Epidermal melanocyte (primary cell): ENCODE data around the gene SLC25A27.

Experiments
- DNase-seq: peaks from one replicate; pipeline ENCODE4 v3.0.0; 2011; ENCODE audit warnings: low spot score; ENCODE audit not compliant: insufficient read length

Gene SLC25A27

DNA sequence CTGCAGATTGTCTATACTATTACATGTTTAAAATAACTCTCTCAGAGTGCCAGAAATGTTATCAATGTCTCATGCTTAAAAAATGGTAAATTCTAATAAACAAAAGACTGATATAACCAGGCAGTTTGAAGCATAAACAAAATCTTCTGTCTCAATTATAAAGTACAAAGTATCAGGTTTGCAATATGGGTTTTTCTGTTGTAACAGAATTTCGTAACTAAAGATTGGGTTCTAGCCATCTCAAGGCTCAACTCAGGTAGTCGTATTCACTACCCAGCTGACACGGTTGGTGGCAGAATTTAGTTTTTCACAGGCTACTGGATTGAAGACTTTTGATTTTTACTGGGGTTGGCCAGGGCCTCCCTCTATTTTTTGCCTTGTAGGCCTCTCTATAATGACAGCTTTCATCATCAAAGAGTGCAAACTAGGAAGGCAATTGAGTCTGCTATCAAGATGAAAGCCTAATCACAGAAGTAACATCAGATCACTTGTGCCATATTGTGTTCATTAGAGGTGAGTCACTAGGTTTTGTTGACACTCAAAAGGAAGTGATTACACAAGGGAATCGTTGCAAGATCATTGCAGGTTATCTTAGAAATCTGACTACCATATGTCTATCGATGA lies 3.8 kb upstream of the SLC25A27 start:
- no peak for DNase-seq

DNA sequence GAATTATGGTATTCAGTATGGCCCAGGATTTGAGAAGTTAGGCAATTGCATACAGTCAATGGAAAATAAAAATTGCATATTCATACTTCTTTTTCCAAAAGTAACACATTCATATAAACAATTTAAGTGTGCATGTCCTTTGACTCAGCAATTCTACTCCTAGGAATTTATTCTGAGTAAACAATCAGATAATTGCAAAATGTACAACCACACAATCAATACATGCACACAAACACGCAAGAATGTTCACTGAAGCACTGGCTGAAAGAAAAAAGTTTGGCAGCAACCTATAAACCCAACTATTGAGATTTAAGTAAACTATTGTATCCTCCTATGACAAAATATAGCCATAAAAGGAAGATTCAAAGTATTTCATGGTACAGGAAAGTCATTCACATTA lies 1.8 kb upstream of the SLC25A27 start:
- no peak for DNase-seq

DNA sequence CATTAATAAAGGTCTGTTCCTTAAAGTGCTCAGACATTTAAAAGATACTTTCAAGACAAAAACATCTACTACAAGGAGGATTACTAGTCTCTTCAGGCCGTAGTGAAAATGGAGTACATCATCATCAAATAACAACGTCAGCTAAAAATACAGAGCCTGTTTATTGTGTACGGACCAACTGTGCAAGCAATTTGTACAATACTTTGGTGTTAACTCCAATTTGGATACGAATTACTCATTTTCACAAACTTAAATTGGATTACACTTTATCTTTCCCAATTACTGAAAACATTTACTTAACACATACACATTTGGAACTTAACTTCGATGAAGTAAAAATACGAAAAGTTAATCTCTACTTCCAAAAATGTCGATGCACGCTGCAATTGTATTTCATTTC lies 959 bp upstream of the SLC25A27 start:
- DNase-seq: no peak

DNA sequence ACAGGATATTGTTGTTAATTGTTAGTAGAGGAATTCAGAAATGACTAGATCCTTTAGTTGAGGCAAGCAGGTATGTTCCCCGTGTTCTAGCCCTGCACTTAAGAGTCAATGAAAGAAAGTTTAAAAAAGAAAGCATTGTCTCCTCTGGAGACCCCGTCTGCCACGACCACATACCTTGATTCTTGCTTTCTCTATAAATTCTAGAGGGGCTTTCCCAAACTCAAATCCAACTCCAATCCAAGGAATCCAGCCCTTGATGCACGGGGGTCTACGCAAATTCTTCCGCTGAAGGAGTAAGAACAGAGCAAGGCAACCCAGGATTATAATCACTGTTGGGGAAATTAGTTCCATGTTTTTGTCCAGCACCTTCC lies 558 bp upstream of the SLC25A27 start:
- DNase-seq: no peak

DNA sequence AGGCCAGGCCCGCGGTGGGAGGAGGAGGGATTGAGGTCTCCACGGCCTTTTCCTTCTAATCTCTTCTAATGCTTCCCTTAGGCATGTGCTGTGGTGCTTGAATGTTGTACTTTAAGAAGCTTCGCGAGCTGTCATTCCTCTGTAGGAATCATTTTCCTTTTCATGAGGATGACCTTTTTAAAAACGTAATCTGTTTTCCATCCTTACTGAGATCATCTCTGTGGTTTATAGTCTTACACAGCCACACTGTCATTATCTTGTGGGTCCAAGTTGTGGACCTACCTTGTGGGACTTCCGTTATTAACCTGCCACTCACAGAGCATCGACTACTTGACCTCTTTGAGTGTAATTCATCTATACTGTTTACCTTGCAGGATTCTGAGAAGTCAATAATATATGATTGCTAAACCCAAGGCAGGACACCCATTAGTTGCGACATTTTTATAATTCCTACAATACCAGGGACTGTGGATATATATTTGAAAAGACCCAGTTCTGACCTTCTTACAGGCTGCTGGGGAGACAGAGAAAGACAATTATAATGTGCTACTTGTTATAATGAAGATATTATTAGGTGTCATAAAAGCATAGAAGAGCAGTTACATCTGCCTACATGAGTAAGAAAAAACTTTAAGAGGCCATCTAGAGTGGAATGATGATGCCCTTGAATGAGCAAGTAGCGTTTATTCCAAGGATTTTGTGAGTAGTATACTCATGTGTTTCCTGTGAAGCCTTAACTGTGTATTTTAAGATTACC lies 842 bp downstream of the SLC25A27 start:
- no peak for DNase-seq

DNA sequence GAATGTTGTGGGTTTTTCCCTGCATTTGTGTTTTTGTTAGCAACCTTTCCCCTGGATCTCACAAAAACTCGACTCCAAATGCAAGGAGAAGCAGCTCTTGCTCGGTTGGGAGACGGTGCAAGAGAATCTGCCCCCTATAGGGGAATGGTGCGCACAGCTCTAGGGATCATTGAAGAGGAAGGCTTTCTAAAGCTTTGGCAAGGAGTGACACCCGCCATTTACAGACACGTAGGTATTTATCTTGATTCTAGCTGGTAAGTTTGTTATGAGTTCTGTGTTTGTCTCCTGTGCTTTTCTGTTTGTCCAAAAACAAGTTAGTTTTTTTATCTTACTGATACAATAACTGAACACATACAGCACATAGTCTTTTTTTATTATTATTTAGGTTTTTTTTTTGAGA lies 3.0 kb downstream of the SLC25A27 start:
- DNase-seq: no peak

DNA sequence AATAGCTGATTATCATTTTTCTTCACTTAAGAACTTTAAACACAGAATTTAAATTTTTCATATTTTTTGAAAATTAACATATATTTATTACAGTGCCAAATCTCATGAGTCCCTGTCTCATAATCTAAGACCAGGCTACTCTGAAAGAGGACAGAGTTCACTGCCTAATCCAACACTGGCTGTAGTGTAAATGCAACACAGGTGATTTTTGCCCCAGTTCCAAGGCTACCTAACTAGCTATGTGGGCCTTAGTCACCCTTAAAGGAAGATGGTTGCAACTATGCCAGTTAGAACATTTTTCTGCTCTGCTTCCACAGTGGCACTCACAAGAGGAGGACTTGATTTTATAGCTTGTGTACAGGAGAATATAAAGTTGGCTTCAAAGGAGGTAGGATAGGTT lies 4.9 kb downstream of the SLC25A27 start:
- no peak for DNase-seq

DNA sequence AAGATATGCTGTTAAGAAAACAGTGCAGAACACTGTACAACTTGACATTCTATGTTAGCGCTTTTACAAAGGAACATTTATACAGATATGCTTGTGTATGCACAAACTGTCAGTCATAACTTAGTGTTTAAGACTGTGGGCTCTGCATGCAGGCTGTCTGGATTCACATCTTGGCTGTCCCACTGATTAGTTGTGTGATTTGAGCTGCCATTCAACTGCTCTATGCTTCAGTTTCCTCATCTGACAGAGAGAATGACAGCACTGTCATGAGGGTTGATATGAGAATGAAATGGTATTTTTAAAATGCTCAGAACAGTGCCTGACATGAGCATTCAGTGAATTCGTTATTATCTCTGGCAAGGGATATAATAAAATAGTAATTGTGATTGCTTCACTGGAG lies 8.7 kb downstream of the SLC25A27 start:
- no peak for DNase-seq

DNA sequence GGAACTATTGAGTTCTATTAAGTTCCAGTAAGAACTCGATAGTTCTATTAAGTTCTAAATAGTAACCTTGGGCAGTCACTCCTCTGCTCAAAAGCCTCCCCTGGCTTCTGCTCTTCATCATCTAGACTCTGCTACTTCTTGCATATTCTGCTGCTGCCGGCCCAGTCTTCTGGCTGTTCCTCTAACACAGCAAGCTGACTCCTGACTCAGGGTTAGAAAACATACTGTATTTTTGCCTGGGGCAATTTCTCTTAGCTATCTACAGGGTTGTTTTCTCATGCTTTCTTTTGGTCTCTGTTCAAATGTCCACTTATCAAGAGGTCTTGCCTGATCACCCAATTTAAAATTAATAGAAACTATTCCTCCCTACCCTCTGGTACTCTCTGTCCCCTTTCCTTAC lies 14.6 kb downstream of the SLC25A27 start:
- DNase-seq: no peak

DNA sequence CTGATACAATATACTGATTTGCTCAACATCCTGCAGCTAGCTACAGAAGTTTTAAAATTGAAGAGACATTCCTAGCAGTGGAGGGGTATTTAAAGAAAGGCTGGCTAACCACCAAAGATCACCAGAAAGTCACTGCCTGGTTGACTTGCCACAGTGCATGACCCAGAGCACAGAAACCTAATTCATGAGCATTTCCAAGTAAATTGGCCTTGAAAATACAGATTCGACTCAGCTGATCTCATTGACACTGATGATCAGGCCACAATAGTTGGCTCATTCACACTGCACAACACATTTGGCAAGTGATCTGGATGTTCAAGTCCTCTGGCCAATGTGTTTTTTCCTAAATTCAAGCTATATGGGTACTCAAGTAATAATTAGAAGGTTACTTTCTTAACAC lies 21.6 kb downstream of the SLC25A27 start:
- peak; percentile 36 for DNase-seq

DNA sequence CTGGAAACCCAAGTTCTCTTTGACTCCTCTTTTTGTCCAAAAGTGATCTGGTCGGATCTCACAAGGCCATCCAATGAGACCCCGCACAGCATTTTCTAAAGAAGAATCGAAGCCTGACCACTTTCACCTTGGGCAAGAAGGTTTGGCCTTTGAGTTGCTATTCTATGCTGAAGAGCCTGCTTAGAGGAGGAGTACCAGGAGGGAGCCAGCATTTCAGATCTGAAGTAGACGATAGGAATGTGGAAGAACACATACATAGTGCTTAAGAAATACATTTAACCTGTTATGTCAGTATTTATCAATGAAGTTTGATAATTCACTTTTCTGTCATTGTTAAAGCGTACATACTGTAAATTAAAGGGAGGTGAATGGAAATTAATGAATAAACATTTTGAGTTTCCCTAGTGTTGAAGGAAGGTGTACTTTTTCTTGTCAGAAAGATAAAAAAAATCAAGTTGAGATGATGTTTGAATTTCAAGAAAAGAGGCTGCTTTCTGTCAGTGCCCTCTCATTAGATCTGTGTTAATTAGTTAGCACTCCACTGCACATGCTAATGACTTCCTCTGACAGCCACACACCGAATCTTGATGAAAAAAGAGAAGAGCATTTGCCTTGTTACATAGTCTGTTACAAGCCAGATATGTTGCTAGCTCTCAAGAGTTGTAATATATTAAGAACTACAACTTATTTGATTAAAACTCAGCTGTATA lies 24.0 kb downstream of the SLC25A27 start:
- DNase-seq: no peak

DNA sequence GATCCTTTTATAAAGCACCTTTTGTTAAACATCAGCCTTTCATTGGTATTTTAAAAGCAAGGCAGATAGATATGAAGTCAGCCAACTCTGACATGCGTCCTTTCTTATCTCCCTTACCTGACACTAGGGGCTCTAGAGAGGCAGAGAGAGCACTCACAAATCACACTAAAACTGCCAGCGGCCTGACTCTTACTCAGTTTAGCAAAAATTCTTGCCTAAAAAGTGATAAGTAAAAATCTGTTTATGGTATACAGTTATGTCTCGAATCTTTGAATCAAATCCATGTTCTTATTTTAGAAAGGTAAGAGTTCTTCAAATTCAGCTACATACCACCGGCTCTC lies 24.5 kb downstream of the SLC25A27 start:
- DNase-seq: no peak

DNA sequence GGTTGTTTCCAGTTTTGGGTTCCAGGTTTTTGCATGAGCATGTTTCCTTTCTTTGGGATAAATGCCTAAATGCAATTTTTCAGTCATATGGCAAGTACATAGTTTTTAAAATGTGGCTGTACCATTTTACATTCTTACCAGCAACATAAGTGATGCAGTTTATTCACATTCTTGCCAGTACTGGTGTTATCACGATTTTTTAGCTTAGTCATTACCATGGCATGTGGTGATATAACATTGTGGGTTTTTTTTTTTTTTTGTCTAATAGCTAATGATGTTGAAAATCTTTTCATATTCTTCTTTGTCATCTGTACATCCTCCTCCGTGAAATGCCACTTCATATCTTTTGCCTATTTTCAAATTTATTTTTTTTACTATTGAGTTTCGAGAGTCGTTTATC lies 32.0 kb downstream of the SLC25A27 start:
- DNase-seq: no peak

DNA sequence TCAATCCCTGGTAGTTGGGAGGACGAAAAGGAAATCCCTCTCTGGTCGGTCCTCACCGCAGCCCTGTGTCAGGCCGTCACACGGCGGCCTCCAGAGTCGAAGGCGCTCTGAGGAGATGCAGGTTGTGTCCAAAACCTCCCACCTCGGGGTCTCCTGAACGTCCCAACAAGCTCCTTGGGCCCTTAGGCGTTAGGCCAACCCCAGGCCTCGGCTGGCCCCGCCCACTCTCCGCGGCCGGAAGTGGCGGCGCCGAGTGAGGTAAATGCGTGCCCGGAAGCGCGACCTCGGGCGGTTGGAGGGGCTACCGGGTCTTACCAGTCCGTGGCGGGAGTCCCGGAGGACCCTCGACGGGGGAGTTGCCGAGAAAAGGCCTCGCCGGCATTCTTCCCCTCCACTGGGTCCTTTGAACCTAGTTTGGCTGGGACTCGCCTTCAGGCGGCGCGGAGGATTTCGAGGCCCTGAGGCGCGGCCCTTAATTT lies 34.9 kb downstream of the SLC25A27 start, which contains the start of gene TDRD6:
TSS of gene TDRD6 (plus strand) at position 267 of the 479 bp plus-strand sequence. CDS start 244 bp downstream, outside the sequence.
- no peak for DNase-seq

DNA sequence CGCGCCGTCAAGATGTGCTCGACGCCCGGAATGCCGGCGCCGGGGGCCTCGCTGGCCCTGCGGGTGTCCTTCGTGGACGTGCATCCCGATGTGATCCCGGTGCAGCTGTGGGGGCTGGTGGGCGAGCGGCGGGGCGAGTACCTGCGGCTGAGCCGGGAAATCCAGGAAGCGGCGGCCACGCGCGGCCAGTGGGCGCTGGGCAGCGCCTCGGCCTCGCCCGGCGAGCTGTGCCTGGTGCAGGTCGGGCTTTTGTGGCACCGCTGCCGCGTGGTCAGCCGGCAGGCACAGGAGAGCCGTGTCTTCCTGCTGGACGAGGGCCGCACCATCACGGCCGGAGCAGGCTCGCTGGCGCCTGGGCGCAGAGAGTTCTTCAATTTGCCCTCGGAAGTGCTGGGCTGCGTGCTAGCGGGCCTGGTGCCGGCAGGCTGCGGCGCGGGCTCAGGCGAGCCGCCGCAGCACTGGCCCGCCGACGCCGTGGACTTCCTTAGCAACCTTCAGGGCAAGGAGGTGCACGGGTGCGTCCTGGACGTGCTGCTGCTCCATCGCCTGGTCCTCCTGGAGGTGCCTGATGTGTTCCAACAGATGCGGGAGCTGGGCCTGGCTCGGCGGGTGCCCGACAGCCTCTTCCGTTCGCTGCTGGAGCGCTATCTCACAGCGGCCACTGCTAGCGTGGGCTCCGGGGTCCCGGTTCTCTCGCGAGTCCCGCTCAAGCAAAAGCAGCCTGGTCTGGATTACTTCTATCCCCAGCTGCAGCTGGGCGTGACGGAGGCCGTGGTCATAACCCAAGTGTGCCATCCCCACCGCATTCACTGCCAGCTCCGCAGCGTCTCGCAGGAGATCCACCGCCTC lies 35.6 kb downstream of the SLC25A27 start:
- no peak for DNase-seq

DNA sequence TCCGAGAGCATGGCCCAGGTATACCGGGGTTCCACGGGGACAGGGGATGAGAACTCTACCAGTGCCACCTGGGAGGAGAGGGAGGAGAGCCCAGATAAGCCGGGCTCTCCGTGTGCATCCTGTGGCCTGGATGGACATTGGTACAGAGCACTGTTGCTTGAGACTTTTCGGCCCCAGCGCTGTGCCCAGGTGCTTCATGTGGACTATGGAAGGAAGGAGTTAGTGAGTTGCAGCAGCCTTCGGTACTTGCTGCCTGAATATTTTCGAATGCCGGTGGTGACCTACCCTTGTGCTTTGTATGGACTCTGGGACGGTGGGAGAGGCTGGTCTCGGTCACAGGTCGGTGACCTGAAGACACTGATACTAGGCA lies 36.2 kb downstream of the SLC25A27 start:
- no peak for DNase-seq

DNA sequence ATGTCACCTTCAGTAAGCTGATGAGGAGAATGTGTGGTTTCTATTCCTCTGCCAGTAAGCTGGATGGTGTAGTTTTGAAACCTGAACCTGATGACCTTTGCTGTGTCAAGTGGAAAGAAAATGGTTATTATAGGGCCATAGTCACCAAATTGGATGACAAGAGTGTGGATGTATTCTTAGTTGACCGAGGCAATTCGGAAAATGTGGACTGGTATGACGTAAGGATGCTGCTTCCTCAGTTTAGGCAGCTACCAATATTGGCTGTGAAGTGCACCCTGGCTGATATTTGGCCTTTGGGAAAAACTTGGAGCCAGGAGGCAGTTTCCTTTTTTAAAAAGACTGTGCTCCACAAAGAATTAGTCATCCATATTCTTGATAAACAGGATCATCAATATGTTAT lies 36.9 kb downstream of the SLC25A27 start:
- DNase-seq: no peak

DNA sequence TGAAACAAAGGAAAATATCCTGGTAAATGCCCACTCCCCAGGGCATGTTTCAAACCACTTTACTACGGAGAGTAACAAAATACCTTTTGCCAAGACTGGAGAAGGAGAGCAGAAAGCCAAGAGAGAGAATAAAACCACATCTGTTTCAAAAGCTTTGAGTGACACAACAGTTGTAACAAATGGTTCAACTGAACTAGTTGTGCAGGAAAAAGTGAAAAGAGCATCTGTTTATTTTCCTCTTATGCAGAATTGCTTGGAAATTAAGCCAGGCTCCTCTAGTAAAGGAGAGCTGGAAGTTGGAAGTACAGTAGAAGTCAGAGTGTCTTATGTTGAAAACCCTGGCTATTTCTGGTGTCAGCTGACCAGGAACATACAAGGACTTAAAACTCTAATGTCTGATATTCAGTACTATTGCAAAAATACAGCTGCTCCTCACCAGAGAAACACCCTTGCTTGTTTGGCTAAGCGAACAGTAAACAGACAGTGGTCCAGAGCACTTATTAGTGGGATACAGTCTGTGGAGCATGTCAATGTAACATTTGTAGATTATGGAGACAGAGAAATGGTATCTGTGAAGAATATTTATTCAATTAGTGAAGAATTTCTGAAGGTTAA lies 37.5 kb downstream of the SLC25A27 start:
- DNase-seq: no peak

DNA sequence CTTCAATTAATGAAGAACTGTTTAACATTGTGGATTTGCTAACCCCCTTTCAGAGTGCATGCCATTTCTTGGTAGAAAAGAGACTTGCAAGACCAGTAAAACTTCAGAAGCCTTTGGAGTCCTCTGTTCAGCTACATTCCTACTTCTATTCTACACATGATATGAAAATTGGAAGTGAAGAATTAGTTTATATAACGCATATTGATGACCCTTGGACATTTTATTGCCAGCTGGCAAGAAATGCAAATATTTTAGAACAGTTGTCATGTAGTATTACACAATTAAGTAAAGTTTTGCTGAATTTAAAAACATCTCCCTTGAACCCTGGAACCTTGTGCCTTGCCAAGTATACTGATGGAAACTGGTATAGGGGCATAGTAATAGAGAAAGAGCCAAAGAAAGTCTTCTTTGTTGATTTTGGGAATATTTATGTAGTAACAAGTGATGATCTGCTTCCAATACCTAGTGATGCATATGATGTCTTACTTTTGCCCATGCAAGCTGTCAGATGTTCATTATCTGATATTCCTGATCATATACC lies 38.2 kb downstream of the SLC25A27 start:
- DNase-seq: no peak

DNA sequence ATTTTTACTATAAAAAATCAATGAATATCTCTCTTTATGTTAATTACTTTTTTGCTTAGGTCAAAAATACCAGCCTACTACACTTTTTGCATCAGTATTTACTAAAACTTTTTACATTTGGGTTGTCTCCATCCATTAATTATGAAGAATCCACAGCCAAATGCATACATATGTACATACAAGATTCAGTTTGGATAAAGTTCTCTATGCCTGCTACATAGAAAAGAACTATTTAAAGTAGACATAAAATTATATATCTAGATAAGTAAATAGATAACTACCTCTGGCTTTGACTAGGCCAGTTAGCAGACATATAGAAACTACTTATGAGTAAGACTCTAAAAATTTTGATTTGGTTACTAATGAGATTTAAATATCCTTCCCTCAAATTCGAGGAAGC lies 47.2 kb downstream of the SLC25A27 start:
- DNase-seq: no peak

DNA sequence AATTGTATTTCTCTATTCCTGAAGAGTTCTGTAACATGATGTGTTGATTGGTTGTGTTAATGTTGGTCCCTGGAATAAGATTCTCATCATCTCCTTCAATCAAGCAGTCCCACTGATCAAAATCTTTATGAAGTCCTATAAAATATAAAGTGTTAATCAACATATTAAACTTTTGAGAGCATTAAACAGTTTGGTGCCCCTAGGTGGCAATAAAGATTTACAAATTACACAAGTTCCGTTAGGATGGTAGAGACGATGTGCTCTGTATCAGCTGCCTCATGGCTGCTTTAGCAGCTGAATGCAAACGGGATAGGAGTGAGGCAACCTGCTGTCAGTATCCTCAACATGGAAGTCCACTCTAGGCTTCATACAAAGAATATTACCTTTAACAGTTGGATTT lies 51.8 kb downstream of the SLC25A27 start:
- DNase-seq: no peak
